WERI-Rb-1 (cell line): Measurements from ENCODE around the gene GMDS.

Experiments used
- DNase-seq: peaks from one replicate; pipeline ENCODE4 v3.0.0-alpha.2; 2020
- H3K27ac ChIP-seq: fragments of 250-450 bp; sonication (Bioruptor Pico); 2 replicates; pipeline ENCODE4 v1.5.1; 2020; ENCODE audit warnings: mild to moderate bottlenecking, moderate library complexity
- H3K27me3 ChIP-seq: fragments of 250-450 bp; sonication (Bioruptor Pico); 2 replicates; pipeline ENCODE4 v1.5.1; 2021; ENCODE audit warnings: mild to moderate bottlenecking, low read depth, moderate library complexity; ENCODE audit not compliant: insufficient read depth, severe bottlenecking
- H3K36me3 ChIP-seq: fragments of 250-450 bp; sonication (Bioruptor Pico); 2 replicates; pipeline ENCODE4 v1.5.1; 2020; ENCODE audit warnings: mild to moderate bottlenecking, moderate library complexity
- H3K4me3 ChIP-seq: 2 replicates; pipeline ENCODE4 v1.5.1; 2011; ENCODE audit warnings: low read depth, mild to moderate bottlenecking, control low read depth, low read length
- H3K9me3 ChIP-seq: fragments of 250-450 bp; sonication (Bioruptor Pico); 2 replicates; pipeline ENCODE4 v1.5.1; 2021; ENCODE audit warnings: mild to moderate bottlenecking, moderate library complexity; ENCODE audit not compliant: severe bottlenecking
- CTCF ChIP-seq: IDR thresholded peaks from 2 replicates; pipeline ENCODE4 v1.5.1; 2011; ENCODE audit warnings: low read depth, mild to moderate bottlenecking, control low read depth, inconsistent platforms, low read length

GMDS gene

GRCh38 chr6:1705630-1706029 is 539.8 kb downstream of the GMDS start:
- no peaks in the 10 kb centered on the region for H3K27me3 ChIP-seq
- no peak overlapping the region for H3K4me3 ChIP-seq
- TF ChIP-seq CTCF, result no peak
- no peak overlapping the region for H3K27ac ChIP-seq
- H3K9me3 ChIP-seq, result no peaks in the 10 kb centered on the region
- H3K36me3 ChIP-seq, result no peaks in the 10 kb centered on the region
- peak; percentile 42 for DNase-seq

- Histone ChIP-seq H3K9me3 (no peaks in the 10 kb centered on the region), H3K4me3 (no peak overlapping the region), H3K27me3 (no peaks in the 10 kb centered on the region), H3K27ac (peak overlapping the region; percentile 13; the same call in 1 of the 2 replicates), H3K36me3 (no peaks in the 10 kb centered on the region)
- TF ChIP-seq CTCF, result no peak
- DNase-seq, result peak; percentile 58
Observed at GRCh38 chr6:1705183-1705582, 540.2 kb downstream of the GMDS start.

GRCh38 chr6:1704711-1705110 is 540.7 kb downstream of the GMDS start:
- Histone ChIP-seq H3K27me3 (no peaks in the 10 kb centered on the region), H3K9me3 (no peaks in the 10 kb centered on the region), H3K4me3 (no peak overlapping the region), H3K27ac (peak overlapping the region; percentile 13; the same call in 1 of the 2 replicates), H3K36me3 (no peaks in the 10 kb centered on the region)
- no peak for TF ChIP-seq CTCF
- no peak for DNase-seq

- no peak overlapping the region for H3K4me3 ChIP-seq
- TF ChIP-seq CTCF, result no peak
- no peaks in the 10 kb centered on the region for H3K36me3 ChIP-seq
- no peaks in the 10 kb centered on the region for H3K27me3 ChIP-seq
- DNase-seq, result no peak
- H3K27ac ChIP-seq, result no peak overlapping the region
- no peaks in the 10 kb centered on the region for H3K9me3 ChIP-seq
Observed at GRCh38 chr6:1703923-1704322, 541.5 kb downstream of the GMDS start.

GRCh38 chr6:1703091-1703855 is 542.1 kb downstream of the GMDS start:
- H3K27ac ChIP-seq, result no peak overlapping the region
- no peaks in the 10 kb centered on the region for H3K27me3 ChIP-seq
- H3K9me3 ChIP-seq, result no peaks in the 10 kb centered on the region
- no peak overlapping the region for H3K4me3 ChIP-seq
- TF ChIP-seq CTCF, result no peak
- no peak for DNase-seq
- no peaks in the 10 kb centered on the region for H3K36me3 ChIP-seq
